ENCODE data around the gene GSTM4. TPM values are rescaled to one million over a fixed set of nuclear protein-coding genes. Genes with fewer than 3 reads are reported as not detected.

The GSTM4 gene
- total RNA-seq, 1 experiment from 2014 or later = 24.6 TPM

DNA sequence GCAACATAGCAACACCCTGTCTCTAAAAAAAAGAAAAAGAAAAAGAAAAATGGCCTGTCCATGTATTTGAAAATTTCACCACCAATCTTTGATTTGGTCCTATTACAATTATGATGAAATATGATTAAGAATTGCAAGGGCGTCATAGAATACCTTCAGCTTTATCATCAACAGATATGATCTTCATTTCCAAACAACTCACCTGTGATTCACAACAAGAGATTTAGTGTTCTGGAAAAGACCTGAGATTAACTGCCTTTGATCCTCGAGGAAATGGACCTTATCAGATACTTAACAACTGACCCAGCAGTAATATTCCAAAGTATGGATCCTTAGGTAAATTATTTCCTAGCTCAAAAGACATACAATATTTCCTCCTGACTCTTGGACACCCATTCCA, 3.5 kb upstream of the GSTM4 start:
- Histone ChIP-seq H3K23ac (ENCODE audit: insufficient read length, low read depth, low read length) (no peak overlapping the region), H3K56ac (ENCODE audit: insufficient read length, low read depth, low read length) (no peak overlapping the region), H3K9ac (ENCODE audit: extremely low read depth, insufficient read length, low read length) (no peak overlapping the region), H2BK120ac (ENCODE audit: low read depth, low read length, poor library complexity, severe bottlenecking) (no peak overlapping the region), H3K4ac (ENCODE audit: low read depth, low read length) (no peak overlapping the region), H2BK20ac (ENCODE audit: low read depth, low read length, poor library complexity, severe bottlenecking) (no peak overlapping the region), H3K4me2 (ENCODE audit: insufficient read depth, insufficient read length, low read length) (no peak overlapping the region), H2AK5ac (ENCODE audit: insufficient read length, low read length) (no peak overlapping the region), H3K79me2 (ENCODE audit: insufficient read depth, low read length) (no peaks in the 10 kb centered on the region), H3K27ac (ENCODE audit: insufficient read length, low read depth, low read length) (no peak overlapping the region), H2AFZ (ENCODE audit: low read length) (no peak overlapping the region), H4K91ac (ENCODE audit: insufficient read length, low read depth, low read length) (no peak overlapping the region), H3K23me2 (ENCODE audit: insufficient read length, low read depth, low read length, poor library complexity, severe bottlenecking) (peaks cover 4% of the 10 kb centered on the region), H3K27me3 (ENCODE audit: insufficient read depth, low read length) (no peaks in the 10 kb centered on the region), H3K79me1 (ENCODE audit: insufficient read depth, low read depth, low read length, poor library complexity, severe bottlenecking) (no peaks in the 10 kb centered on the region), H4K5ac (ENCODE audit: insufficient read length, low read depth, low read length) (no peak overlapping the region), H2BK12ac (ENCODE audit: insufficient read length, low read depth, low read length) (no peak overlapping the region), H4K20me1 (ENCODE audit: control insufficient read depth, insufficient read depth, insufficient read length) (no peaks in the 10 kb centered on the region), H3K9me3 (ENCODE audit: control insufficient read depth, low read depth, low read length) (no peaks in the 10 kb centered on the region), H3K18ac (ENCODE audit: insufficient read length, low read depth, low read length) (no peak overlapping the region), H3K14ac (ENCODE audit: insufficient read depth, low read length) (no peak overlapping the region), H2BK15ac (ENCODE audit: low read depth, low read length) (no peak overlapping the region), H2BK5ac (ENCODE audit: insufficient read length, low read length) (no peak overlapping the region), H3T11ph (ENCODE audit: low read length) (no peak overlapping the region), H4K8ac (replicated peaks; ENCODE audit: insufficient read length, low read depth, low read length) (no peak overlapping the region), H3K4me1 (ENCODE audit: insufficient read depth, low read length) (no peaks in the 10 kb centered on the region)
- Mint-ChIP-seq H3K9me3 (peaks cover 0 to 2% of the 10 kb centered on the region in 2 experiments; a peak in 1 of 5 replicates), H3K4me3 (no peak overlapping the region), H3K27ac (no peak overlapping the region), H3K36me3 (ENCODE audit: insufficient read depth in 1 of 3, low read depth in 3 of 3) (no peaks in the 10 kb centered on the region; a peak in 1 of 7 replicates), H3K4me1 (peaks cover 5 to 14% of the 10 kb centered on the region in 2 experiments; a peak in 3 of 4 replicates), H3K27me3 (ENCODE audit: low read depth) (peaks cover 42% of the 10 kb centered on the region)
- WGBS (ENCODE audit: extremely low coverage, insufficient read length, low lambda C conversion rate) = no CpG with 5 or more reads among the region's 2 CpGs
- TF ChIP-seq, protein P1, sequence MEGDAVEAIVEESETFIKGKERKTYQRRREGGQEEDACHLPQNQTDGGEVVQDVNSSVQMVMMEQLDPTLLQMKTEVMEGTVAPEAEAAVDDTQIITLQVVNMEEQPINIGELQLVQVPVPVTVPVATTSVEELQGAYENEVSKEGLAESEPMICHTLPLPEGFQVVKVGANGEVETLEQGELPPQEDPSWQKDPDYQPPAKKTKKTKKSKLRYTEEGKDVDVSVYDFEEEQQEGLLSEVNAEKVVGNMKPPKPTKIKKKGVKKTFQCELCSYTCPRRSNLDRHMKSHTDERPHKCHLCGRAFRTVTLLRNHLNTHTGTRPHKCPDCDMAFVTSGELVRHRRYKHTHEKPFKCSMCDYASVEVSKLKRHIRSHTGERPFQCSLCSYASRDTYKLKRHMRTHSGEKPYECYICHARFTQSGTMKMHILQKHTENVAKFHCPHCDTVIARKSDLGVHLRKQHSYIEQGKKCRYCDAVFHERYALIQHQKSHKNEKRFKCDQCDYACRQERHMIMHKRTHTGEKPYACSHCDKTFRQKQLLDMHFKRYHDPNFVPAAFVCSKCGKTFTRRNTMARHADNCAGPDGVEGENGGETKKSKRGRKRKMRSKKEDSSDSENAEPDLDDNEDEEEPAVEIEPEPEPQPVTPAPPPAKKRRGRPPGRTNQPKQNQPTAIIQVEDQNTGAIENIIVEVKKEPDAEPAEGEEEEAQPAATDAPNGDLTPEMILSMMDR (conservative IDR thresholded peaks at IDR 0.05) = no peak
- no peak for DNase-seq

All from H9 (cell line).